DND-41 (cell line): Measurements from ENCODE around the gene AHCYL2.

Source experiments
- ATAC-seq: fragments of 200-7000 bp; cut with Tn5 transposase; 3 replicates; pipeline ENCODE4 v1.9.1; 2021; ENCODE audit warnings: low read depth; ENCODE audit not compliant: insufficient read depth
- DNase-seq: peaks from one replicate; pipeline ENCODE4 v3.0.0-alpha.2; 2020
- H2AFZ ChIP-seq: 2 replicates; pipeline ENCODE4 v1.6.0; 2012; ENCODE audit warnings: low read depth, low read length
- H3K27ac ChIP-seq: 2 replicates; pipeline ENCODE4 v1.5.1; 2012; ENCODE audit warnings: low read length, inconsistent platforms
- H3K27me3 ChIP-seq: fragments of 200-600 bp; sonication (generic); 2 replicates; pipeline ENCODE4 v1.6.0; 2012; ENCODE audit warnings: low read length, mild to moderate bottlenecking, inconsistent platforms; ENCODE audit not compliant: insufficient read depth, poor library complexity
- H3K36me3 ChIP-seq: 2 replicates; pipeline ENCODE4 v1.5.1; 2012; ENCODE audit warnings: low read length, inconsistent platforms; ENCODE audit not compliant: insufficient read depth
- H3K4me1 ChIP-seq: 2 replicates; pipeline ENCODE4 v1.5.1; 2012; ENCODE audit warnings: mild to moderate bottlenecking, low read length; ENCODE audit not compliant: insufficient read depth
- H3K4me2 ChIP-seq: 2 replicates; pipeline ENCODE4 v1.6.0; 2012; ENCODE audit warnings: mild to moderate bottlenecking, moderate library complexity, low read length, inconsistent platforms; ENCODE audit not compliant: insufficient read depth
- H3K4me3 ChIP-seq, 2 experiments: fragments of 200-600 bp in 1 of 2; shearing (Covaris generic) in 1 of 2; 2 replicates each; pipeline ENCODE4 v1.5.1; 2012 to 2016; ENCODE audit warnings: inconsistent platforms in 2 of 2, low read length in 2 of 2, mild to moderate bottlenecking in 2 of 2, low read depth in 1 of 2, moderate library complexity in 1 of 2
- H3K79me2 ChIP-seq: 2 replicates; pipeline ENCODE4 v1.6.0; 2012; ENCODE audit warnings: low read length, inconsistent platforms; ENCODE audit not compliant: insufficient read depth
- H3K9ac ChIP-seq: 2 replicates; pipeline ENCODE4 v1.6.0; 2012; ENCODE audit warnings: low read depth, mild to moderate bottlenecking, inconsistent platforms, low read length, moderate library complexity
- H3K9me3 ChIP-seq: 2 replicates; pipeline ENCODE4 v1.5.1; 2012; ENCODE audit warnings: low read length, moderate library complexity, mild to moderate bottlenecking, inconsistent platforms; ENCODE audit not compliant: insufficient read depth, severe bottlenecking
- H4K20me1 ChIP-seq: 2 replicates; pipeline ENCODE4 v1.6.0; 2012; ENCODE audit warnings: low read length; ENCODE audit not compliant: insufficient read depth
- CTCF ChIP-seq: IDR thresholded peaks from 2 replicates; pipeline ENCODE4 v1.5.1; 2012; ENCODE audit warnings: borderline replicate concordance, low read length, moderate library complexity, mild to moderate bottlenecking; ENCODE audit not compliant: poor library complexity, severe bottlenecking; ENCODE audit errors: extremely low read depth
- EZH2 ChIP-seq: IDR thresholded peaks from 3 replicates; pipeline ENCODE4 v1.6.1; 2012; ENCODE audit warnings: borderline replicate concordance, low read depth, mild to moderate bottlenecking, moderate library complexity, low read length, inconsistent platforms; ENCODE audit not compliant: severe bottlenecking

AHCYL2 gene

GRCh38 chr7:129228633-129229032 lies 3.8 kb downstream of the AHCYL2 start:
- peaks cover 3% of the 10 kb centered on the region; the same call in 1 of the 2 replicates for H4K20me1 ChIP-seq
- H3K4me1 ChIP-seq = peaks cover 26% of the 10 kb centered on the region
- no peaks in the 10 kb centered on the region; the same call in 1 of the 2 replicates for H3K79me2 ChIP-seq
- H2AFZ ChIP-seq = no peak overlapping the region
- no peaks in the 10 kb centered on the region for H3K9me3 ChIP-seq
- no peak for DNase-seq
- H3K27me3 ChIP-seq = no peaks in the 10 kb centered on the region
- no peak overlapping the region for H3K4me3 ChIP-seq
- no peak for TF ChIP-seq EZH2
- TF ChIP-seq CTCF = no peak
- no peak for ATAC-seq
- H3K36me3 ChIP-seq = no peaks in the 10 kb centered on the region; the same call in 1 of the 2 replicates
- H3K27ac ChIP-seq = no peak overlapping the region
- H3K9ac ChIP-seq = no peak overlapping the region
- H3K4me2 ChIP-seq = no peak overlapping the region

GRCh38 chr7:129231666-129232065 lies 6.8 kb downstream of the AHCYL2 start:
- H3K4me1 ChIP-seq = peaks cover 4% of the 10 kb centered on the region
- no peak overlapping the region for H3K4me2 ChIP-seq
- H3K9ac ChIP-seq = no peak overlapping the region
- H4K20me1 ChIP-seq = peaks cover 3% of the 10 kb centered on the region; the same call in 1 of the 2 replicates
- H3K9me3 ChIP-seq = no peaks in the 10 kb centered on the region
- no peak for ATAC-seq
- H3K4me3 ChIP-seq = no peak overlapping the region
- H3K36me3 ChIP-seq = no peaks in the 10 kb centered on the region
- no peak overlapping the region for H3K27ac ChIP-seq
- DNase-seq = no peak
- no peaks in the 10 kb centered on the region for H3K27me3 ChIP-seq
- TF ChIP-seq EZH2 = no peak
- no peak for TF ChIP-seq CTCF
- no peak overlapping the region for H2AFZ ChIP-seq
- H3K79me2 ChIP-seq = no peaks in the 10 kb centered on the region; the same call in none of the 2 replicates

- Histone ChIP-seq H3K4me2 (no peak overlapping the region), H3K27me3 (no peaks in the 10 kb centered on the region), H3K9me3 (no peaks in the 10 kb centered on the region), H3K4me3 (no peak overlapping the region), H3K4me1 (no peaks in the 10 kb centered on the region), H2AFZ (no peak overlapping the region), H3K9ac (no peak overlapping the region), H3K27ac (no peak overlapping the region), H3K36me3 (no peaks in the 10 kb centered on the region), H4K20me1 (no peaks in the 10 kb centered on the region), H3K79me2 (no peaks in the 10 kb centered on the region; the same call in 1 of the 2 replicates)
- ATAC-seq (no peak), DNase-seq (no peak)
- TF ChIP-seq CTCF = no peak
- no peak for TF ChIP-seq EZH2
Measured at GRCh38 chr7:129238546-129238945, 13.7 kb downstream of the AHCYL2 start.
